ENCODE measurements around the gene CEACAM6. TPM values are rescaled to one million over a fixed set of nuclear protein-coding genes. Genes with fewer than 3 reads are reported as not detected.
"Not testable (repeated sequence)": the region's sequence is repeated elsewhere in the genome, so short reads cannot be mapped to it uniquely, and the experiment has no call there.

The CEACAM6 gene
- not detected in 2 replicates for total RNA-seq (2014; rRNA removed; shearing (Covaris generic); ENCODE audit: low replicate concordance)

- H3K9me3 ChIP-seq: no peaks in the 10 kb centered on the region
- no peaks in the 10 kb centered on the region for H3K36me3 ChIP-seq
- peaks cover 36% of the 10 kb centered on the region for H3K27me3 ChIP-seq
- H3K4me3 ChIP-seq: no peak within 1 kb of the TSS
- DNase-seq: no peak
Observed at GRCh38 chr19:41755328-41755913, at the start of gene CEACAM6. CEACAM6 (plus strand) TSS chr19:41755530; CDS start chr19:41755639, 109 bp downstream.

GRCh38 chr19:41706741-41707501 is 48.4 kb upstream of the CEACAM6 start:
- no peaks in the 10 kb centered on the region for H3K9me3 ChIP-seq
- no peaks in the 10 kb centered on the region for H3K36me3 ChIP-seq
- H3K27me3 ChIP-seq: peaks cover 21% of the 10 kb centered on the region
- DNase-seq: peak; percentile 40
- no peak overlapping the region for H3K4me3 ChIP-seq

GRCh38 chr19:41707502-41707812 is 47.9 kb upstream of the CEACAM6 start:
- Histone ChIP-seq H3K9me3 (no peaks in the 10 kb centered on the region), H3K4me3 (no peak overlapping the region), H3K36me3 (no peaks in the 10 kb centered on the region), H3K27me3 (peaks cover 25% of the 10 kb centered on the region)
- DNase-seq: no peak

GRCh38 chr19:41707871-41708371 is 47.4 kb upstream of the CEACAM6 start:
- Histone ChIP-seq H3K9me3 (no peaks in the 10 kb centered on the region), H3K4me3 (no peak overlapping the region), H3K27me3 (peaks cover 28% of the 10 kb centered on the region), H3K36me3 (no peaks in the 10 kb centered on the region)
- no peak for DNase-seq

- DNase-seq: no peak
- Histone ChIP-seq H3K9me3 (no peaks in the 10 kb centered on the region), H3K36me3 (no peaks in the 10 kb centered on the region), H3K4me3 (no peak within 1 kb of the TSS), H3K27me3 (peaks cover 33% of the 10 kb centered on the region)
Observed at GRCh38 chr19:41708481-41708880, 46.8 kb upstream of the CEACAM6 start, which contains the start of gene CEACAM5. CEACAM5 (plus strand) TSS chr19:41708626; CDS start chr19:41708732, 106 bp downstream.

- not testable (repeated sequence) for H3K9me3 ChIP-seq, DNase-seq, H3K4me3 ChIP-seq, H3K36me3 ChIP-seq
- peaks cover 43% of the 10 kb centered on the region for H3K27me3 ChIP-seq
Observed at GRCh38 chr19:41709516-41709915, 45.8 kb upstream of the CEACAM6 start.

- Histone ChIP-seq H3K9me3 (no peaks in the 10 kb centered on the region), H3K27me3 (peaks cover 44% of the 10 kb centered on the region), H3K4me3 (no peak overlapping the region), H3K36me3 (no peaks in the 10 kb centered on the region)
- no peak for DNase-seq
Observed at GRCh38 chr19:41709951-41710645, 45.2 kb upstream of the CEACAM6 start.

- Histone ChIP-seq H3K4me3 (no peak overlapping the region), H3K9me3 (no peaks in the 10 kb centered on the region)
- no peak for DNase-seq
Observed at GRCh38 chr19:41711376-41712261, 43.7 kb upstream of the CEACAM6 start.

GRCh38 chr19:41714598-41714997 is 40.7 kb upstream of the CEACAM6 start:
- Histone ChIP-seq H3K27me3 (peaks cover 46% of the 10 kb centered on the region), H3K36me3 (no peaks in the 10 kb centered on the region), H3K4me3 (no peak overlapping the region), H3K9me3 (no peaks in the 10 kb centered on the region)
- DNase-seq: no peak

More at GRCh38 chr19:41711376-41712261, 43.7 kb upstream of the CEACAM6 start:
- peaks cover 40% of the 10 kb centered on the region for H3K27me3 ChIP-seq
- no peaks in the 10 kb centered on the region for H3K36me3 ChIP-seq

GRCh38 chr19:41718761-41719160 is 36.6 kb upstream of the CEACAM6 start:
- no peak for DNase-seq
- Histone ChIP-seq H3K4me3 (no peak overlapping the region), H3K36me3 (no peaks in the 10 kb centered on the region), H3K27me3 (peaks cover 44% of the 10 kb centered on the region), H3K9me3 (no peaks in the 10 kb centered on the region)

GRCh38 chr19:41720103-41720502 is 35.2 kb upstream of the CEACAM6 start:
- Histone ChIP-seq H3K9me3 (no peaks in the 10 kb centered on the region), H3K4me3 (no peak overlapping the region), H3K27me3 (peaks cover 42% of the 10 kb centered on the region), H3K36me3 (no peaks in the 10 kb centered on the region)
- DNase-seq: no peak

- Histone ChIP-seq H3K36me3 (no peaks in the 10 kb centered on the region), H3K9me3 (no peaks in the 10 kb centered on the region), H3K4me3 (no peak overlapping the region), H3K27me3 (peaks cover 63% of the 10 kb centered on the region)
- no peak for DNase-seq
Observed at GRCh38 chr19:41726493-41726892, 28.8 kb upstream of the CEACAM6 start.

GRCh38 chr19:41734156-41734555 is 21.2 kb upstream of the CEACAM6 start:
- no peak overlapping the region for H3K4me3 ChIP-seq
- H3K36me3 ChIP-seq: no peaks in the 10 kb centered on the region
- no peak for DNase-seq
- H3K27me3 ChIP-seq: peaks cover 74% of the 10 kb centered on the region
- no peaks in the 10 kb centered on the region for H3K9me3 ChIP-seq

- H3K27me3 ChIP-seq: peaks cover 74% of the 10 kb centered on the region
- DNase-seq: no peak
- H3K36me3 ChIP-seq: no peaks in the 10 kb centered on the region
- no peaks in the 10 kb centered on the region for H3K9me3 ChIP-seq
- H3K4me3 ChIP-seq: no peak overlapping the region
Observed at GRCh38 chr19:41734585-41734984, 20.7 kb upstream of the CEACAM6 start.

GRCh38 chr19:41735071-41735600 is 20.2 kb upstream of the CEACAM6 start:
- H3K4me3 ChIP-seq: no peak overlapping the region
- no peaks in the 10 kb centered on the region for H3K36me3 ChIP-seq
- DNase-seq: no peak
- peaks cover 69% of the 10 kb centered on the region for H3K27me3 ChIP-seq
- no peaks in the 10 kb centered on the region for H3K9me3 ChIP-seq

- Histone ChIP-seq H3K36me3 (no peaks in the 10 kb centered on the region), H3K4me3 (no peak overlapping the region), H3K27me3 (peaks cover 57% of the 10 kb centered on the region), H3K9me3 (no peaks in the 10 kb centered on the region)
- DNase-seq: no peak
Observed at GRCh38 chr19:41739361-41739760, 16.0 kb upstream of the CEACAM6 start.
